Body of pancreas (tissue), 4 donors: Measurements from ENCODE around the gene HDAC11.

ENCODE experiments used
- CTCF ChIP-seq, 7 experiments: fragments of 450-650 bp in 4 of 7; fragments of 200-600 bp in 3 of 7; sonication (generic) in 3 of 7; IDR thresholded peaks; one replicate each; pipeline ENCODE4 v1.5.1; 2016 to 2019; ENCODE audit warnings: antibody characterized with exemption in 7 of 7
- POLR2A ChIP-seq, 3 donors: fragments of 450-650 bp; IDR thresholded peaks; one replicate each; pipeline ENCODE4 v1.6.1; 2016; ENCODE audit warnings: antibody characterized with exemption in 3 of 3, mild to moderate bottlenecking in 2 of 3

DNA sequence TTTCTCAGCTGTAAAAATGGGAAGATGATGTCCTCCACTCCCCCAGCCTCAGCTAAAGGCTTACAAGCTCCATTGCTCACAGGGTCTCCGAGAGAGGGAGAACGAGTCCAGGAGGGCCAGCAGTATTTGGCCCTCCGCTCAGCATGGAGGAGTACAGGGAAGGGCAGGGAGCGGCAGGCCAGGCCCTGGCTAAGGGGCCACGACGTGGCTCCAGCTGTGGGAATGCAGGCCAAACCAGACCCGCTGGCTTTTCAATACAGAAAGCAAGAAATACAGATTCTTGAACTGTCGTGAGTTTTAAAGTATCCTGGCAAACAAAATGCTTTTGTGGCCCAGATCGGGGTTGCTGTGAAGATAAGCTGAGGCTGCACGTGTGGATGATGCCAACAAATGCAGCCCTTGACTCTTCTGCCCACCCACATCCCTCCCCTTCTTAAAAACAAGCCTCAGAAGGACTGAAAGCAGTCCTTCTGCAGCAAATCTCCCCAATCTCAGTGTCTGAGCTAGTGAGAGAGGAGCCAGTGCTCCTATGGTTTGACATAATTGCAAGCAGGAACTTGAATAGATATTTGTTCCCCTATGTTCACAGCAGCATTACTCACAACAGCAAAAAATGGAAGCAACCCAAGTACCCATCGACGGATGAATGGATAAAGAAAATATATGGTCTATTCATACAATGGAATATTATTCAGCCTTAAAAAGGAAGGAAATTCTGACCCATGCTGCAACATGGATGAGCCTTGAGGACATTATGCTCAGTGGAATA lies 50.3 kb downstream of the HDAC11 start:
- TF ChIP-seq POLR2A (IDR thresholded peaks at IDR 0.05) (no peak), CTCF (IDR thresholded peaks at IDR 0.05) (no peak)
